Mucosa of rectum (tissue), 2 donors: ENCODE results near the gene FCHO2.
"Not testable (repeated sequence)": the region's sequence is repeated elsewhere in the genome, so short reads cannot be mapped to it uniquely, and the experiment has no call there.

ENCODE experiments used
- H3K27ac ChIP-seq, 2 donors: one replicate each; pipeline ENCODE4 v1.7.0; 2013; ENCODE audit warnings: inconsistent platforms in 2 of 2, low read depth in 2 of 2, low read length in 2 of 2
- H3K27me3 ChIP-seq, 2 donors: one replicate each; pipeline ENCODE4 v1.7.0; 2013; ENCODE audit warnings: low read length in 2 of 2; ENCODE audit not compliant: control insufficient read depth in 2 of 2, insufficient read depth in 2 of 2
- H3K36me3 ChIP-seq, 2 donors: one replicate each; pipeline ENCODE4 v1.7.0; 2013; ENCODE audit warnings: low read length in 2 of 2; ENCODE audit not compliant: control insufficient read depth in 2 of 2, insufficient read depth in 2 of 2
- H3K4me1 ChIP-seq, 2 donors: one replicate each; pipeline ENCODE4 v1.7.0; 2013; ENCODE audit warnings: low read length in 2 of 2, mild to moderate bottlenecking in 1 of 2; ENCODE audit not compliant: control insufficient read depth in 2 of 2, insufficient read depth in 2 of 2
- H3K4me3 ChIP-seq, 2 donors: one replicate each; pipeline ENCODE4 v1.7.0; 2013; ENCODE audit warnings: low read length in 2 of 2
- H3K9ac ChIP-seq, 2 donors: one replicate each; pipeline ENCODE4 v1.7.0; 2013; ENCODE audit warnings: low read length in 2 of 2, low read depth in 1 of 2, mild to moderate bottlenecking in 1 of 2
- H3K9me3 ChIP-seq, 2 donors: one replicate each; pipeline ENCODE4 v1.7.0; 2013; ENCODE audit warnings: low read length in 2 of 2; ENCODE audit not compliant: control insufficient read depth in 2 of 2
- donor health status: healthy.
- donor health status: Normal muscosa, but diverticular disease.

The FCHO2 gene

DNA sequence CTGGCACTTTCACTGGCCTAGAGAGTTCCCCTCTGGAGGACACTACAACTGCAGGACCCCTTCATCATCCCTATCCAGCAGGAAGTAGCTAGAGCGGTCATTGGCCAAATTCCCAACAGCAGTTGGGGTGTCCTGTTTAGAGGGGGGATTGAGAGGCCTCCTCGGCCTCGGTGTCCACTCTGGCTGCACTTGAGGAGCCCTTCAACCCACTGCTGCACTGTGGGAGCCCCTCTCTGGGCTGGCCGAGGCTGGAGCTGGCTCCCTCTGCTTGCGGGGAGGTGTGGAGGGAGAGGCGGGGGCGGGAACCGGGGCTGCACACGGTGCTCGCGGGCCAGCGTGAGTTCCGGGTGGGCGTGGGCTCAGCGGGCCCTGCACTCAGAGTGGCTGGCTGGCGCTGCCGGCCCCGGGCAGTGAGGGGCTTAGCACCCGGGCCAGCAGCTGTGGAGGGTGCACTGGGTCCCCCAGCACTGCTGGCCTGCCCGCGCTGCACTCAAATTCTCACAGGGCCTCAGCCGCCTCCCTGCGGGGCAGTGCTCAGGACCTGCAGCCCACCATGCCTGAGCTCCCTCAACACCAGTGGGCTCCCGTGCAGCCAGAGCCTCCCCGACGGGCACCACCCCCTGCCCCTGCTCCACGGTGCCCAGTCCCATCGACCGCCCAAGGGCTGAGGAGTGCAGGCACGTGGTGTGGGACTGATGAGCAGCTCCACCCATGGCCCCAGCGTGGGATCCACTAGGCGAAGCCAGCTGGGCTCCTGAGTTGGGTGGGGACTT, 20.7 kb upstream of the FCHO2 start:
- not testable (repeated sequence) for H3K27ac ChIP-seq, H3K9me3 ChIP-seq, H3K36me3 ChIP-seq, H3K4me3 ChIP-seq, H3K9ac ChIP-seq, H3K27me3 ChIP-seq, H3K4me1 ChIP-seq

DNA sequence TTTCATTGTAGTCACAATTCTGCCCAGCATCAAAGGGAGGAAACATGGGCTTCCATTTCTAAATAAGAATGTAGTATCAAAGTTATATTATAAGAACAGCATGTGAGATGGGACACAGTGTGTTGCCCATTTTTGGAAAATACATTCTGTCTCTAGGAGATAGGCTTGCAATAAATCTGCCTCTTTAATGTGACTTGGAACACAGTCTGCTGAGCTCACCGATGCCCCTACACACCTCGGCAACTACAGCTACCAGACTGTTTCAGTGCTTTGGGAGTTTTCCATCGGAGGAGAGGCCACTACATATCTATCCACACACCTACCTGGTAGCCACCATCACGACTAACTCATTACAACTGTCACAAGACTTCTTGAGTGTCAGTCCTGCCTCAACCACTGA, 18.9 kb upstream of the FCHO2 start:
- H3K9me3 ChIP-seq, result no peaks in the 10 kb centered on the region
- H3K4me1 ChIP-seq, result peaks cover 0 to 8% of the 10 kb centered on the region in 2 donors
- H3K27ac ChIP-seq, result no peak overlapping the region
- no peaks in the 10 kb centered on the region for H3K27me3 ChIP-seq
- H3K4me3 ChIP-seq, result no peak overlapping the region
- no peak overlapping the region for H3K9ac ChIP-seq
- no peaks in the 10 kb centered on the region for H3K36me3 ChIP-seq

DNA sequence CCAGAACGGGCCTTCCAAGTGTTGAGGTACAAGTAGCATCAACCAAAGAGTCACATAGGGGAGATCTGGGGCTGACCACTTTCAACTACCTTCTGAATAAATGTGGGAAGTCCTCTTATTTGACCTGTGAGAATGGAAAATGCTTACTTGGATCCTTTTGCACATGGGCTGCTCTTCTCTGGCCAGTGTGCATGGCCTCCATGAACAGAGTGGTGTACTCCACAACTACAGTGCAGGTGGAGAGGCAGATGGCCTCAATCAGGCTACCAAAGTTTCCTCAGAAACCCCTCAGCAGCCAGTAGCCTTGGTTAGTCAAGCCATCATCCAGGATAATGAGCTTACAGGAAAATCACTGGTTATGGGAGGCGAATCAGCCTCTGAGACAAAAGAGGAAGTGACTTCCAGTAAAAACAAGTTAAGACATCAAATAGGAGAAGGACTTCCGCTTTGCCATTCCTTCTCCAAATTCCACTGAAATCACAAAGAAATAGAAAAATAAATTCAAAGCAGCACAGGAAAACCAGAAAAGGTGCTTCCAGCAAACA, 18.3 kb upstream of the FCHO2 start:
- H3K9me3 ChIP-seq, result no peaks in the 10 kb centered on the region

DNA sequence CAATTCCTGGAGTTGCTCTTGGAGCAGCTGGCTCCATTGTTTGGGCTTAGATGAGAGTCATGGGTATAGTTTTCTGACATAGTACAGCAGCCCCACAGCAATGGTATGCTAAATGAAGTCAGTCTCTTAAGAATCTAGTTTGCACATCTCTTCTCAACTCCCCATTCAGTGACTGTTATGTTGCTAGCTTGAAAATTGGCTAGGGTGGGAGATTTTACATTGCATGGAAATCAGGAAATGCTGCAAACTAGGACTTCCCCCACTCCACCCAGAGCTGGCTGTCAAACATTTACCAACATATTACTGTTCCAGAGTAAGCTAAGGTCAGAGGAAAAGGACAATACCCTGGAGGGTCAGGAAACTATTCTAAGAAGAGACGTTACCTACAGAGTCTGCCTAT, 17.6 kb upstream of the FCHO2 start:
- H3K4me3 ChIP-seq, result no peak overlapping the region
- no peaks in the 10 kb centered on the region for H3K9me3 ChIP-seq
- H3K36me3 ChIP-seq, result no peaks in the 10 kb centered on the region
- H3K4me1 ChIP-seq, result peaks cover 0 to 8% of the 10 kb centered on the region in 2 donors
- no peak overlapping the region for H3K9ac ChIP-seq
- no peaks in the 10 kb centered on the region for H3K27me3 ChIP-seq
- peak overlapping the region; percentile 54 to 67 for H3K27ac ChIP-seq

More for the DNA sequence above, 18.3 kb upstream of the FCHO2 start:
- no peak overlapping the region for H3K9ac ChIP-seq
- H3K4me1 ChIP-seq, result peaks cover 0 to 8% of the 10 kb centered on the region in 2 donors
- no peaks in the 10 kb centered on the region for H3K27me3 ChIP-seq
- peak overlapping the region; percentile 54 to 67 for H3K27ac ChIP-seq
- H3K4me3 ChIP-seq, result no peak overlapping the region
- no peaks in the 10 kb centered on the region for H3K36me3 ChIP-seq

DNA sequence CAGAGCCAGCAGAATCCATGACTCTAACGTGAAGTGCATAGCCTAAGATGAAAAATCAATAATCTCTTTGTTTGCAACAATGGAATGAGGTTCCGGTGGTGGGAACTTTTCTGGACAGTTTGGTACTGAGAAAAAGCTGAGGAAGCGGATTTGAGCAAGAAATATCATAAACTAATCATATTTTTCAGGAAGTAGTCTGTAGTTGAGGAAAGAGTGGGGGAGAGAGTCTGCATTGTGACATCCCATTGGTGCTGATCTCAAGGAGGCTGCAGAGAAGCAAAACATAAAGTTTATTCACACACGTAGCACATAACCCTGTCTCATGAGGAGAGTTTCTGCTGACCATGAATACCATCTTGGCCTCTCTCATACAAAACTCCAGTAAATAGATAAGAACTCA, 15.8 kb upstream of the FCHO2 start:
- Histone ChIP-seq H3K27me3 (no peaks in the 10 kb centered on the region), H3K9me3 (no peaks in the 10 kb centered on the region), H3K4me1 (peaks cover 0 to 8% of the 10 kb centered on the region in 2 donors), H3K36me3 (no peaks in the 10 kb centered on the region), H3K27ac (peak overlapping the region in 1 of 2 donors; percentile 37), H3K4me3 (no peak overlapping the region), H3K9ac (no peak overlapping the region)

DNA sequence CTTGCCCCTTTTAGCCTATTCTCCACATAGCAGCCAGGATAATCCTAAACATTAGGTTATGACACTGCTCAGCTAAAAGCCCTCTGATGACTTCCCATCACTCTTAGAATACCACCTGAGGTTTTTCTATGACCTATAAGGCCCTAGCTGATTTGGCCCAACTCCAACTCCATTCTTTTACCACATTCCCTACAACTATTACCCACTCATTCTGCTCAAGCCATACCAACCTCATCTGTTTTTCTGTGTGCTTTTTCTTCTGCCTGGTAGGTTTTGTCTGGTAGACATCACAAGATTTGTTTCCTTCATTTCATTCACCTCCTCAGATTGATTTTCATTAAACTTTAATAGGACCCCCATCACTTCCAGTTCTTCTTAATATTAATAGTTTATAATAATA, 12.5 kb upstream of the FCHO2 start:
- Histone ChIP-seq H3K9ac (no peak overlapping the region), H3K4me3 (no peak overlapping the region), H3K27me3 (no peaks in the 10 kb centered on the region), H3K27ac (no peak overlapping the region), H3K36me3 (no peaks in the 10 kb centered on the region), H3K9me3 (no peaks in the 10 kb centered on the region), H3K4me1 (peaks cover 0 to 4% of the 10 kb centered on the region in 2 donors)

DNA sequence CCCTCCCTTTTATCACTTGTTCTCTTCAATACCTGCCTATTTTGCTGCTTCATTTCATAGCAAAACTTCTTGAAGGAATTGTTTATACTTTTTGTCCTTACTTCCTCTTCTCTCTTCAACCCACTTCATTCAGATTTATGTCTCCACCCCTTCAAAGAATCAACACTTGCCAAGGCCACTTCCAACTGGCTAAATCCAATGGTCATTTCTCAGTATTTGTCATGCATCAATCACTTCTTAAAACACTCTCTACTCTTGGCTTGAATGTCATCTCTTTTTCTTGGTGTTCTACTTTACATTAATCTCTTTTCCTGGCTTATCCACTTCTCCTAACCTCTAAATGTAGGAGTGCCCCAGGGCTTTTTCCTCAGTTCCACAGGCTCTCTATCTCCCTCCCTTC, 8.3 kb upstream of the FCHO2 start:
- Histone ChIP-seq H3K9me3 (no peaks in the 10 kb centered on the region), H3K36me3 (no peaks in the 10 kb centered on the region), H3K27ac (no peak overlapping the region), H3K4me3 (no peak overlapping the region), H3K27me3 (no peaks in the 10 kb centered on the region), H3K9ac (no peak overlapping the region), H3K4me1 (peaks cover 5 to 13% of the 10 kb centered on the region in 2 donors)

DNA sequence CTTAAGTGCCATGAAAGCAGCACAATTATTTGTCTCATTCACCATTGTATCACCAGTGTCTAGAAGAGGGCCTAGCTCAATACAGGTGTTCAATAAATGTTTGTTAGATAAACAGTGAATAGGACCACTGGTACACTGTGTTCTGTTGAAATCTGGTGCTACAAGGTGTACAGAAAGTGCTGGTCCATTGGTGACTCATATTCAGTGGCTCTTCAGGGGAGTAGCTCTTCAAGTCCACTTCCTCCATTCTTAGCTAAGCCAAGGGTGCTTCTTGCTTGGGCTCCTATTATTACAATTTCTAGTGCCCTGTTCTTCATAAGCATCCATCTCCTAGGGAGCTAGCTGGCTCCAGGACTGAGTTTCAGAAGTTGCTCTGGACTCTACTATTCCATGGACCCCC, 6.4 kb upstream of the FCHO2 start:
- no peaks in the 10 kb centered on the region for H3K9me3 ChIP-seq
- H3K9ac ChIP-seq, result no peak overlapping the region
- H3K27ac ChIP-seq, result no peak overlapping the region
- H3K4me1 ChIP-seq, result peaks cover 5 to 14% of the 10 kb centered on the region in 2 donors
- no peaks in the 10 kb centered on the region for H3K27me3 ChIP-seq
- H3K36me3 ChIP-seq, result no peaks in the 10 kb centered on the region
- H3K4me3 ChIP-seq, result no peak overlapping the region

DNA sequence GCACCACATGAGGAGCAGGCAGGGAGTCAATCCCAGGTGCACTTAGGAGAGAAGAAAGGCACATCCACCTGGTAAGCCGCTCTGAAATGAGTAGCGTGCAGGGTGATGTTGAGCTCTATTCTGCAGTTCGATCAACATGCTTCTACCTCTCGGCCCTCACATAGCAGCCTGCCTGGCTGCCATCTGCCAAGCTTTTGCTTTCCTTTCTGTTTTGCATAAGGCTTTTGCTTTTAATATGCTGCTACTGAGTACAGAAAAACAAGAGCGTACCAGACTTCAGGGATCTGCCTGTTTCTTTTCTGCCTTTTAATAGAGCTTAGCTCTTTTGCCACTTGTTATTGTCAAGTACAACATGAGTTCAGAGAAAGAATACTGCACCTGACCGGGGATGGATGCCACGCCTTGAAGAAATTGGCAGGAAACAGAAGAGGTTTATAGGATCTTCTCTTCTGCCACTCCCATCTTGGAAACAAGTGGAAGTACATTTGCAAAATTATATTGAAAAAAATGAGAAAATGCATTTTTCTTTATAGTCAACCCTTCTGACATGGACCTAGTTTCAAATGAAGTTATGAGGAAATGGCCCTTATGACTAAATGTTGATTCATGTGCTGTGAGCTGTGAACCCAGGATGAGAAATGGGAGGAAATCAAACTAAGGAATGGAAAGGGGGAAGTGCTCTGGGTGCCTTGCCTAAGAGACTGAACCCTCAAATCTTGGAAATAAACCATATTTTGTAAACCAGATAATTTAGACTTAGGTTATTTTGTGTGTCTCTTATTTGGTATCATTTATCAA, 4.0 kb upstream of the FCHO2 start:
- Histone ChIP-seq H3K4me1 (peaks cover 10 to 22% of the 10 kb centered on the region in 2 donors), H3K9me3 (no peaks in the 10 kb centered on the region), H3K27ac (peak overlapping the region; percentile 52 to 75), H3K27me3 (no peaks in the 10 kb centered on the region), H3K4me3 (peak overlapping the region; percentile 37 to 46), H3K36me3 (no peaks in the 10 kb centered on the region), H3K9ac (peak overlapping the region in 1 of 2 donors; percentile 15)

DNA sequence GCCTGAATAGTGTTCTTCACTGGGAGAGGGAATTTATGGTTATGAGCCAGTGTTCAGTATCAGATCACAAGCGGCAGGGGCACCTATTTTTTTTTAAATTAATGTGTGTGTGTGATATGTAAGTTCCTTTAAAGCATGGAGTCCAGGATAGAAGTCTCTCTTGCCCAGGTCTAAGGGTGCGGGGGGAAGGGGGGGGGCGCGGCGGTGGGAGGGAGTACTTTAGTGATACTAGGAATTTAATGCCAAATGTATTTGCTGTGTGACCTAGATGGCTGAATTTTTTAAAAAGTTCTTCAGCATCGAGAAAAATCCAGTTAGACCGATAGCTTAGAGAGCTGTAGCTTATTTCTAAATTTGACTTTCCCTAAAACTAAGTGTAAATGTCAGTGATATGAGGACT, 1.5 kb upstream of the FCHO2 start:
- peak overlapping the region in 1 of 2 donors; percentile 82 for H3K4me3 ChIP-seq
- no peaks in the 10 kb centered on the region for H3K27me3 ChIP-seq
- no peaks in the 10 kb centered on the region for H3K36me3 ChIP-seq
- no peaks in the 10 kb centered on the region for H3K9me3 ChIP-seq
- peak overlapping the region in 1 of 2 donors; percentile 71 for H3K9ac ChIP-seq
- peaks cover 10 to 28% of the 10 kb centered on the region in 2 donors for H3K4me1 ChIP-seq
- H3K27ac ChIP-seq, result peak overlapping the region in 1 of 2 donors; percentile 91
